Measurements from ENCODE around the gene BMPR1A.
"Not testable (repeated sequence)": the region's sequence is repeated elsewhere in the genome, so short reads cannot be mapped to it uniquely, and the experiment has no call there.

BMPR1A gene

GRCh38 chr10:86730227-86730626 lies 26.2 kb upstream of the BMPR1A start:
- DNase-seq, result no peak

DNA sequence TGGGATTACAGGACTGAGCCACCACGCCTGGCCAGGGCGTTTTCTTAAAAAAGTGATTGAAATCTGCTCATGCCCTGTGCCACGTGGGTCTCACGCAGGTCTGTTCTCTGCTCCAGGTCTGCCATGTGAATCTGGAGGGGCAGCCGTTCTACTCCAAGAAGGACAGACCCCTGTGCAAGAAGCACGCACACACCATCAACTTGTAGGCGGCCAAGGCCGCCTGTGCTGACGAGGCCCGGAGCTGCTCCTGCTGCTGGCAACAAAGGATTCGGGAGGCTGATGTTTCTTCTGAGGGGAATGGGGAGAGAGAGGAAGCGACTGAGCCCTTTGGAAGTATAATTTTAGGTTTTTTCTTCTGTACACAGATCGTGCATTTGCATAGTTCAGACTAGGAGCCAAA lies 23.6 kb upstream of the BMPR1A start:
- DNase-seq, result no peak

DNA sequence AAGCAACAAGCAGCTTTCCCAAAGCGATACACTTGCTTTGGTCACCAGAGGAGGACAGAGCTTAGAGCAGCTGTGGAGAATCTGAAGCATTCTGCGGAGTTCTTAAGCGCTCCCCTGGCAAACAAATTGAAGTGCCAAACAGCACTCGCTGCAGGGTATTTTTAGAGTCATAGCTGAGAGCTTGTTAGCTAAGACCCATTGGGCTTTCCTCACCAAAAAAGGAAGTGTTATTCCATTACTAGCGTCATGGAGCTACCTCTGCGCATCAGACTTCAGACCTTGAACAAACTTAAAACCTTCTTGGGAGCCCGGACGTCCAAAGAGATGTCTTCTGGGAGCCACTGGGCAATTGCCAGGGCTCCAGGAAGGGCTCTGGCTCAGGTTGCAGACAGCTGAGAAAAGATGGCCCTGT lies 23.2 kb upstream of the BMPR1A start:
- DNase-seq, result no peak

- no peak for DNase-seq
Measured at GRCh38 chr10:86734207-86734988, 22.0 kb upstream of the BMPR1A start.

DNA sequence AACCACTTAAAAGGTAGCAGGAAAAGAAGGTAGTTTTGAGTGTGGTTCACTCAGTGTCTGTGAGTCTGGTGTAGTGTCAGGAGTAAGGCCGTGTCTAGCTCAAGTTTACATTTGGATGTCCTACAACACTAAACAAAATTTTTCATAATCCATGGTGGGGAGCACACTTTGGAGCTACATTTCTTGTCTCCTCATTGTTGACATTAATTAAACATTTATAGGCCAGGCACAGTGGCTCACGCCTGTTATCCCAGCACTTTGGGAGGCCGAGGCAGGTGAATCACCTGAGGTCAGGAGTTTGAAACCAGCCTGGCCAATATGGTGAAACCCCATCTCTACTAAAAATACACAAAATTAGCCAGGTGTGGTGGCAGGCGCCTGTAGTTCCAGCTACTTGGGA lies 21.1 kb upstream of the BMPR1A start:
- not testable (repeated sequence) for DNase-seq

GRCh38 chr10:86742230-86742629 lies 14.2 kb upstream of the BMPR1A start:
- no peak for DNase-seq

GRCh38 chr10:86744067-86744725 lies 12.2 kb upstream of the BMPR1A start:
- DNase-seq, result no peak

- DNase-seq, result no peak
Measured at GRCh38 chr10:86747796-86748581, 8.4 kb upstream of the BMPR1A start.

- DNase-seq, result no peak
Measured at GRCh38 chr10:86749854-86750253, 6.6 kb upstream of the BMPR1A start.

- no peak for DNase-seq
Measured at GRCh38 chr10:86751477-86751876, 4.9 kb upstream of the BMPR1A start.

DNA sequence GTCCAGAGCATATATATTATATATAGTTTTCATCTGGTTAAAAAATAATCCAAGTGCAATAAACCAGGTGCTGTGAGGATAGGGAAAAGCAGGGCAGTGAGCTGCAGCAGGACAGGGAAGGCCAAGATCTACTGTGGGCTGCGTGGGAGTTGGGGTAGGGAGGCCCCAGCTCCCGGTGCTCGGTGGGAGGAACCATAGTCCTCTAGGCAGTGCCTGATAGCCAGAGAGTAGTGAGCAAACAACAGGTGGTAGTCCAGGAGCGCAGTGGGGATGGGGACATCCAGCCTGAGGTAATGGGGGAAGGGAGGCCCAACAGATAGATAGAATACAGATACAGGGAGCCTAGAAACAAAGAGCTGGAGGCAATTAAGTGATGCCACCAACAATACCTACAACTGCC lies 4.1 kb upstream of the BMPR1A start:
- no peak for DNase-seq

- no peak for DNase-seq
Measured at GRCh38 chr10:86753051-86753450, 3.4 kb upstream of the BMPR1A start.

- no peak for DNase-seq
Measured at GRCh38 chr10:86753638-86754434, 2.6 kb upstream of the BMPR1A start.

DNA sequence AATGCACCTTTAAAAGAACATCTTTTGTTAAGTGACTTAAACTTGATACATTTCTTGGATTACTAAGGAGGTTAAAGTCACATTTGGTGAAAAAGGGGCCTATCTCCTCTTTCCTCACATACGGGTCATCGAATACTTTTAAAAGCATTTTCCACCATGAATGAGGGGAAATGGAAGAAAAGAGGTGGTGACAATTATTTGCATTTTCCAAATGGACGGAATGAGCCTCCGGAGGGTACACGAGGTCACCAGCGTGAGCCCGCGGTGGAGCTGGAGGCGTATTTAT lies 1.0 kb upstream of the BMPR1A start:
- no peak for DNase-seq

- peak; percentile 66 to 72 for DNase-seq
Measured at GRCh38 chr10:86755740-86756510, 494 bp upstream of the BMPR1A start.

DNA sequence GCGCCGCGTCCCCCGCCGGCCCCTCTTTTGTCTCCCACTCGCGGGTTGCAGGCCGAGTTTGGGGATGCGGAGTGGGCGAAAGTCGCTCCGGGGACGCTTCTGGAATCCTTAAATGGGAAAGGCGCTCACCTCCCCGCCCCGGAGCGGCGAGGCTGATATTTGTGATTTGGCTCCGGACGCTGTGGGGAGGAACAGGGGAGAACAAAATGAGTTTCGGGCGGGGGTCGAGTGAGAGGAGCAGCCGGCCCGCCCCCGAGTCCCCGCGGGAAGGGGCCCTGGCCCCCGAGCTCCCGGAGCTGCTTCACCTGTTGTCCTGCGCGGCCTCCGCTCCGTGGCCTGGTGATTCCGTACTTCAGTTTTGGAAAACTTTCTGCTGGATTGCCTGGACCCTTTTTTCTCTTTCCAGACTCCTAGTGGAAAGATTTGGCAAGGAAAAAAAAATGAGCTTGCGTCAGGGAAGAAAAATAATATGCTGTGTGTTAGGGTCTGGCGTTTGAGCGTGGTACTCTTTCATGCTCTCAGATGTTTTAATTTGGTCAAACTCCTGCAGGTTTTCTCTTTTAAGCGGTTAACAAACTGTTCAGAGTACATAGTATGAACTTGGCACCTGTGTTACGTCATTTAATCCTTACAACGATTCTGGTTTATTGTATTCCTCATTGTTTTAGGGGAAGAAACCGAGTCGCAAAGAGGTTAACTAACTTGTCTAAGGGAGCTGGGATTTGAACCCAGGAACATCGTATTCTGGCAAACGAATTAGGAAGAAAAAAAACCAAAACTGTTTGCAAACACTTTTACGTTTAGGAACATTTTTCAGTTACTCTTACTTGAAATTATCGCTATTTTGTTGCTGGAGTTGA lies 924 bp downstream of the BMPR1A start:
- DNase-seq, result peak in 1 of 2 experiments; percentile 28

DNA sequence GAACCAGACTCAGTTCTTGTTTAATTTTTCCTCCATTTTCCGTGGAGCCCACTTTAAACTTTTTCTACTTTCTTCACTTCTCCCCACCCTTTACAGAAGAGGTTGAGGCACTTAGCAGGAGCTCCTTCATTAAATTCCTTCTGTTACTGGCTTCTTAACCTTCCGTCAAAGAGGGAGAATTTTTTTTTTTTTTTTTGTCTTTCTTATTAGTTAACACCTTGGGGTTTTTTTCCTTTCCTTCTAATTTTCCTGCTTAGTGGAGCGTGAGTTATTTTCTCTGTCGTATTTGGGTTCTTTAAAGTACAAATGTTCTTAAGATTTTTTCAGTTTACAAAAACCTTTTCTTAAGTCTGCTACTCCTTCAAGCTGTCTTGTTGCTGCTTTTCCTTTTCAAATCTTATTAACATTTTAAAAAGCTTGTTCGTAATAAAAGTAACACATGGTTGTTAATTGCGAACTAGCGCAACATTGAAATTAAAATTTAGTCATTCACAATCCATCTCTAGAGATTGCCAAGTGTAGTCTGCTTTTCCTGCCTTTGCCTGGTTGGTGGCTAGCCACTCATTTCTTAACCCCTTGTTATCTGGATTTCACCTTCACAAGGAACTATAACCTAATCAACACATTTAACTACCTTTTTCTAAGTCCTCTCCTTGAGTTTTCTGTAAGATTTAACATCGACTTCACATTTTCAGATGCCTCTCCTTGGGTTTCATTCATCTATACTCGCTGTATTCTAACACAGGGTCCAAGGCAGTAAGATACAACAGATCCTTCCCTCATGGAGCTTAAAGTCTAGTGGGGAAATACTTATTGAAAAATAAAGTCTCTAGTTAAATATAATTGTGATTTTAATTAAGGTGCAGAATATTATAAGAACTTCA lies 2.0 kb downstream of the BMPR1A start:
- no peak for DNase-seq

DNA sequence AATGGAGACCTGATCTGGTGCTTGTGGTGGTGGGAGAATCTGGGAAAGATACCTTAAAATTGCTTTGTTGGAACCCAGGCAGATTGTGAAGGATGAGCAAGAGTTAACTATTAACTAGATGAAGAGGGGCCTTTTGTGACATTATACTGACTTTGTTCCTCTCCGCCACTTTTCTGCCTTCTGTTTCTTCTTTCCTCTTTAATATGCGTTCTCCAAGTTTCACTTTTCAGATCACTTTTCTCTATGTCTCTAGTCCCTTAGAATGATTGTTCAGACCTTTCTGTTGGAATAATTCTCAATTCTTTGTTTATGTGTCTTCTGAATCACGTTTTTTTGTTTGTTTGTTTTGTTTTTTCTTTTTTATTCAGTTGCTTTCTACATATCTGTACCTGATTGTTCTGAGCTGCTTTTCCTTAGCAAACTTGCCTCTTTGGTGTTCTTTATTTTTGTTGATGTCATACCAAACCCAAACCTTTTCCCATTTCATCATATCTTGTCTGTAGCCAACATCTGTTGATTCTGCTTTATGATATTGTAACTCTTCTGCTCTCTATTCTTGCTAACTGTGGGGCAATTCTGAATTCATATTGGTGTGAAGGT lies 2.8 kb downstream of the BMPR1A start:
- DNase-seq, result no peak

DNA sequence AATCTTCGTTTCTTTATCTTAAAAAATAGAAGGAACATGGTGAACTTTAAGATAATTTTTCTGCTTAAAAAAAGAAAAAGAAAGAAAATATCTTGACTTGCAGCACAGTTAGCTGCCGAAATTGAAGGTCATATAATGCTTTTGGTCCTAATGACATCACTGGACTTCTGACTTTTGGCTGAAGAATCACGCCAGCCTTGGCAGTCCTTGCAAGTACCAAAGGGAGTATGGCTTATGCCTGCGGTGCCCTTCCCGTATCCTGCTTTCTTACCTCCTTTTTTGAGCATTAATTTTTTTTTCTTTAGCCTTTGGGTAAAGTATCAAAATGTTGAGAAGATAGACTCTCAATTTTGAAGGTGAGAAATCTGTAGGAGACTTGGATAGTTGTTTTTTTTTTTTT lies 7.0 kb downstream of the BMPR1A start:
- DNase-seq, result no peak

GRCh38 chr10:86765548-86765947 lies 9.1 kb downstream of the BMPR1A start:
- no peak for DNase-seq

Measured in NCI-H524 (cell line).